ENCODE data around the gene BTG2. TPM values are rescaled to one million over a fixed set of nuclear protein-coding genes. Genes with fewer than 3 reads are reported as not detected.

Gene BTG2
- total RNA-seq, 1 experiment from 2014 or later: 2.9 TPM

DNA sequence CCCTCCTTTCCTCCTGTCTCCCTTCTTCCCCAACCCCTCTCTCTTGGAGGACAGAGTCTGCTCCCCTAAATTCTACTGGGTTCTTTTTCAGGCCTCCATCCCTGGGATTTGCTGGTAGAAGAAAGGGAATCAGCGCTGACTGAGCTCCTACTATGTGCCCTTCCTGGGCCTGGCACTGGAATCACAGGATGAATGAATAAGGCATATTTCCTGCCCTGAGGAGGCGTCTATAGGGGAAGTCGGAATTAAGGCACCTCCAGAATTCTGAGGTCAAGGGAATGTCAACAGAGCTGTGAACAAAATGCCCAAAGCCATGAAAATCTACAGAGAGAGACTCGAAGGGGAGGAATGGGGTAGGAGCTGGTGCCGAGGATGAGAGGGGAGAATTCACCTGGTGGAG, 17.4 kb upstream of the BTG2 start:
- Histone ChIP-seq H3K9me3 (ENCODE audit: control insufficient read depth, low read depth, low read length) (no peaks in the 10 kb centered on the region), H3K27ac (ENCODE audit: insufficient read length, low read depth, low read length) (no peak overlapping the region), H2BK12ac (ENCODE audit: insufficient read length, low read depth, low read length) (no peak overlapping the region), H2BK20ac (ENCODE audit: low read depth, low read length, poor library complexity, severe bottlenecking) (no peak overlapping the region), H3K14ac (ENCODE audit: insufficient read depth, low read length) (peak overlapping the region; percentile 8; the same call in 1 of the 2 replicates), H3K4me1 (ENCODE audit: insufficient read depth, low read length) (peaks cover 10% of the 10 kb centered on the region; the same call in 1 of the 2 replicates), H4K91ac (ENCODE audit: insufficient read length, low read depth, low read length) (no peak overlapping the region), H3K79me1 (ENCODE audit: insufficient read depth, low read depth, low read length, poor library complexity, severe bottlenecking) (no peaks in the 10 kb centered on the region), H3K18ac (ENCODE audit: insufficient read length, low read depth, low read length) (peak overlapping the region; percentile 78), H3K27me3 (ENCODE audit: insufficient read depth, low read length) (peaks cover 7% of the 10 kb centered on the region; the same call in 1 of the 2 replicates), H4K20me1 (ENCODE audit: control insufficient read depth, insufficient read depth, insufficient read length) (no peaks in the 10 kb centered on the region), H4K5ac (ENCODE audit: insufficient read length, low read depth, low read length) (no peak overlapping the region), H3K9ac (ENCODE audit: extremely low read depth, insufficient read length, low read length) (no peak overlapping the region), H2BK15ac (ENCODE audit: low read depth, low read length) (no peak overlapping the region), H3T11ph (ENCODE audit: low read length) (no peak overlapping the region), H3K4me2 (ENCODE audit: insufficient read depth, insufficient read length, low read length) (no peak overlapping the region), H2BK5ac (ENCODE audit: insufficient read length, low read length) (no peak overlapping the region), H3K79me2 (ENCODE audit: insufficient read depth, low read length) (no peaks in the 10 kb centered on the region), H3K56ac (ENCODE audit: insufficient read length, low read depth, low read length) (no peak overlapping the region), H3K23me2 (ENCODE audit: insufficient read length, low read depth, low read length, poor library complexity, severe bottlenecking) (peaks cover 2% of the 10 kb centered on the region), H2BK120ac (ENCODE audit: low read depth, low read length, poor library complexity, severe bottlenecking) (no peak overlapping the region), H3K4ac (ENCODE audit: low read depth, low read length) (no peak overlapping the region), H4K8ac (replicated peaks; ENCODE audit: insufficient read length, low read depth, low read length) (no peak overlapping the region), H2AFZ (ENCODE audit: low read length) (no peak overlapping the region), H2AK5ac (ENCODE audit: insufficient read length, low read length) (no peak overlapping the region), H3K23ac (ENCODE audit: insufficient read length, low read depth, low read length) (no peak overlapping the region)
- peaks cover 44 to 58% of the 10 kb centered on the region in 2 experiments for H3K4me1 Mint-ChIP-seq
- H3K36me3 Mint-ChIP-seq (ENCODE audit: insufficient read depth in 1 of 3, low read depth in 3 of 3): no peaks in the 10 kb centered on the region
- no peak overlapping the region for H3K4me3 Mint-ChIP-seq
- peaks cover 86% of the 10 kb centered on the region for H3K27me3 Mint-ChIP-seq (ENCODE audit: low read depth)
- no peak for DNase-seq
- no CpG with 5 or more reads among the region's 5 CpGs for whole genome bisulfite sequencing (ENCODE audit: extremely low coverage, insufficient read length, low lambda C conversion rate)
- H3K9me3 Mint-ChIP-seq: no peaks in the 10 kb centered on the region; a peak in 1 of 5 replicates
- TF ChIP-seq CTCF (conservative IDR thresholded peaks at IDR 0.05): no peak
- H3K27ac Mint-ChIP-seq: no peak overlapping the region
